Lower leg skin (tissue), 3 donors: Measurements from ENCODE around the gene SNX33.

Experiments used
- POLR2A ChIP-seq, 2 donors: fragments of 450-650 bp; IDR thresholded peaks; one replicate each; pipeline ENCODE4 v1.6.1; 2016 to 2017; ENCODE audit warnings: antibody characterized with exemption in 2 of 2, mild to moderate bottlenecking in 1 of 2, moderate library complexity in 1 of 2
- TF ChIP-seq, protein P1 (sequence below), 3 donors: fragments of 450-650 bp; IDR thresholded peaks; one replicate each; pipeline ENCODE4 v1.5.1; 2016; ENCODE audit warnings: antibody characterized with exemption in 3 of 3, mild to moderate bottlenecking in 3 of 3, moderate library complexity in 2 of 3

GRCh38 chr15:75685195-75685594 is 37.5 kb downstream of the SNX33 start:
- TF ChIP-seq, protein P1, sequence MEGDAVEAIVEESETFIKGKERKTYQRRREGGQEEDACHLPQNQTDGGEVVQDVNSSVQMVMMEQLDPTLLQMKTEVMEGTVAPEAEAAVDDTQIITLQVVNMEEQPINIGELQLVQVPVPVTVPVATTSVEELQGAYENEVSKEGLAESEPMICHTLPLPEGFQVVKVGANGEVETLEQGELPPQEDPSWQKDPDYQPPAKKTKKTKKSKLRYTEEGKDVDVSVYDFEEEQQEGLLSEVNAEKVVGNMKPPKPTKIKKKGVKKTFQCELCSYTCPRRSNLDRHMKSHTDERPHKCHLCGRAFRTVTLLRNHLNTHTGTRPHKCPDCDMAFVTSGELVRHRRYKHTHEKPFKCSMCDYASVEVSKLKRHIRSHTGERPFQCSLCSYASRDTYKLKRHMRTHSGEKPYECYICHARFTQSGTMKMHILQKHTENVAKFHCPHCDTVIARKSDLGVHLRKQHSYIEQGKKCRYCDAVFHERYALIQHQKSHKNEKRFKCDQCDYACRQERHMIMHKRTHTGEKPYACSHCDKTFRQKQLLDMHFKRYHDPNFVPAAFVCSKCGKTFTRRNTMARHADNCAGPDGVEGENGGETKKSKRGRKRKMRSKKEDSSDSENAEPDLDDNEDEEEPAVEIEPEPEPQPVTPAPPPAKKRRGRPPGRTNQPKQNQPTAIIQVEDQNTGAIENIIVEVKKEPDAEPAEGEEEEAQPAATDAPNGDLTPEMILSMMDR (IDR thresholded peaks at IDR 0.05) = no peak
- TF ChIP-seq POLR2A (IDR thresholded peaks at IDR 0.05) = no peak
